Measurements from ENCODE around the gene PACS1. TPM values are rescaled to one million over a fixed set of nuclear protein-coding genes. Genes with fewer than 3 reads are reported as not detected.
A peak's percentile ranks its signal among the peaks of the same experiment; 100 is the strongest.
"Not testable (repeated sequence)": the region's sequence is repeated elsewhere in the genome, so short reads cannot be mapped to it uniquely, and the experiment has no call there.

Gene PACS1
- total RNA-seq, 1 experiment from 2014 or later, result 17.8 TPM

- DNase-seq (ENCODE audit: low read depth), result no peak
Observed at GRCh38 chr11:66271816-66272215, 201.7 kb downstream of the PACS1 start.

DNA sequence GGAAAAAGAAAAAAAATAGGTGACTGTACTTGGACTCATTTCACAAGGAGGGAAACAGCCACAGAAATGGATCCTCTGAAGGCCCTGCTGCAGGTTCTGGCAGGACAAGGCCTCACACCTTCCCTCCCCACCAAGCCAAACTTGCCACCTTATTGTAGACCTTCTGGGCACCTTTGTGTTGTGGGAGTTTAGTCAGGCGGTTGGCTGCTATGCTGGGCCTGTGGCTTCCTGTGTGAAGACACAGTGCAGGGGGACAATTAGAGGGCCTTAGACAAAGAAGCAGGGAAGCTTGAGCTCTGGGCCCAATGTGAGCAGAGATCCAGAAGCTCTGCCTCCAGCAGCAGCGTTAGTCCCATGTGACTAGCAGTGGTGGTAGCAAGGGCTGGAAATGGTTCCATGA, 202.5 kb downstream of the PACS1 start:
- no peak for DNase-seq (ENCODE audit: low read depth)

GRCh38 chr11:66274219-66274618, 204.1 kb downstream of the PACS1 start:
- no peak for DNase-seq (ENCODE audit: low read depth)

DNA sequence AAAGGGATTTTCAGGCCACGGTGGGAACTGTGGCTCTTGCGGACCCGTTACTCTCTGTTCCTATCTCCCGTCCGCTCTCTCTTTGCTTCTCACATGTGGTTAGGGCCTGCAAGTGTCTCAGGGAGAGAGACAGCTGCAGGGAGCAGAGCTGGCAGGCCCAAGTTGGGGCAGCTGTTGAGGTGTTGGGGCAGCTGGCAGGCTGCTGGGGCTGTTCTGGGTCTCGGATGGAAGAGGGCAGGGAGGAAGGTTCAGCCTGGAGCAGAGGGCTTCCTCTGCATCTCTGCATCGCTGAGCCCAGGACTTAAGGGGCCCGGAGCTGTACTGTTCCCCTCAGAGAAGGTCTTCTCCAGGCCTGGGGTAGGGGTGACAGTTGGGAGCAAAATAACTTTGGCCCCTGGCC, 205.3 kb downstream of the PACS1 start:
- no peak for DNase-seq (ENCODE audit: low read depth)

DNA sequence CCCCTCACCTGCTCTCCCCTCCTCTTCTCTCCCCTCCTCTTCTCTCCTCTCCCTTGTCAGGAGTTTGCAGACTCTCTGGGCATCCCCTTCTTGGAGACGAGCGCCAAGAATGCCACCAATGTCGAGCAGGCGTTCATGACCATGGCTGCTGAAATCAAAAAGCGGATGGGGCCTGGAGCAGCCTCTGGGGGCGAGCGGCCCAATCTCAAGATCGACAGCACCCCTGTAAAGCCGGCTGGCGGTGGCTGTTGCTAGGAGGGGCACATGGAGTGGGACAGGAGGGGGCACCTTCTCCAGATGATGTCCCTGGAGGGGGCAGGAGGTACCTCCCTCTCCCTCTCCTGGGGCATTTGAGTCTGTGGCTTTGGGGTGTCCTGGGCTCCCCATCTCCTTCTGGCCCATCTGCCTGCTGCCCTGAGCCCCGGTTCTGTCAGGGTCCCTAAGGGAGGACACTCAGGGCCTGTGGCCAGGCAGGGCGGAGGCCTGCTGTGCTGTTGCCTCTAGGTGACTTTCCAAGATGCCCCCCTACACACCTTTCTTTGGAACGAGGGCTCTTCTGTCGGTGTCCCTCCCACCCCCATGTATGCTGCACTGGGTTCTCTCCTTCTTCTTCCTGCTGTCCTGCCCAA, 206.0 kb downstream of the PACS1 start:
- DNase-seq (ENCODE audit: low read depth), result no peak

DNA sequence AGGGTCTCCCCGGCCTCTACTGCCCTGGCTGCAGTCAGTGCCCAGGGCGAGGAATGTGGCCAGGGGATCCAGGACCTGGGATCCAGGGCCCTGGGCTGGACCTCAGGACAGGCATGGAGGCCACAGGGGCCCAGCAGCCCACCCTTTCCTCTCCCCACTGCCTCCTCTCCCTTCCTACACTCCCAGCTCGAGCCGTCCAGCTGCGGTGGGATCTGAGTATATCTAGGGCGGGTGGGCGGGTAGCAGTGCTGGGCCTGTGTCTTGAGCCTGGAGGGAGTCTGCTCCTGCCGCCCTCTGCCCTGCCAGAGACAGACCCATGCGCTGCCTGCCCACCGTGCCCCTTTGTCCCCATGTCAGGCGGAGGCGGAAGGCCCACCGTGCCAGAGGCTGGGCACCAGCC, 206.5 kb downstream of the PACS1 start:
- DNase-seq (ENCODE audit: low read depth), result not testable (repeated sequence)

- DNase-seq (ENCODE audit: low read depth), result not testable (repeated sequence)
Observed at GRCh38 chr11:66277064-66277463, 207.0 kb downstream of the PACS1 start.

DNA sequence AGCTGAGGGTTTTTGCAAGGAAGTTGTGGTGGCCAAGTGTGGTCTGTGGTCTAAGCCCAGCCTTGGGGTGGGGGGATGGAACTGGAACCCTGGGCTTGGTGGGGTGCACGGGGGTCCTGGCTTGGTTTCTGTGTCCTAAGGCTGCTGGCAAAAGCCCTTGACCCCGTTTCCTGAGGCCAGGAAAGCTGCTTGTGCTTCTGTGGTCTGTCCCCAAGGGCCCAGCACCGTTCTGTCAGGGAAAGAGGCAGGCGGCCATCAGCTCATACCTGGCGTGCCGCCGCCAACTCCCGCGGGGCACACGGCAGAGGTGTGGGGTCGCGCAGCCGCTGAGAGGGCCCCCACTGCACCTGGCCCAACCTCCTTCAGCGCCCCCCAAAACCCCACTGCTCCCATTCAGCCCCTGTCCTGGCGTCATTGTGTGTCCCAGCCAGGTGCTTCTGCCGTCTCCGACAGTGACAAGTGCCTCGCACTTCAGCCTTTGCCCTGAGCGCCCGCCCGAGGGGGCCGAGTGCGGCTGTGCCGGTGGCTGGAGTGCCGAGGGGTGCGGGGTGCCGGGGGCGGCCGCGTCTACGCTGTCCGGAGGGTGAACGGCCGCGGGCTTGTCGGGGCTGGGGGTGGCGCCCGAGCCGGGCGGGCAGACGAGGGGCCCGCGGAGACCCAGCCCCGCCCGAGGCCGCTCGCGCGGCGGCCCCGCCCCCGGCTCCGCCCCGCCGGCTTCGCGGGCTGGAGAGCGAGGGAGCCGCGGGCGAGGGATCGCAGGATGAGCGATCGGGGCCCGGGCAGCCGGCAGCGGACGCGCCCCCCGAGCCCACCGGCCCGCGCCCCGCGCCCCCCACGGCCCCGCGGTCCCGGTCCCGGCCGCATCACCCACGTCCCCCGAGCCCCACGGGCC, 207.6 kb downstream of the PACS1 start, which contains the start of gene CNIH2:
TSS of gene CNIH2 (plus strand) at position 705 of the 892 bp plus-strand sequence. CDS start 282 bp downstream, outside the sequence.
- no peak for DNase-seq (ENCODE audit: low read depth)

DNA sequence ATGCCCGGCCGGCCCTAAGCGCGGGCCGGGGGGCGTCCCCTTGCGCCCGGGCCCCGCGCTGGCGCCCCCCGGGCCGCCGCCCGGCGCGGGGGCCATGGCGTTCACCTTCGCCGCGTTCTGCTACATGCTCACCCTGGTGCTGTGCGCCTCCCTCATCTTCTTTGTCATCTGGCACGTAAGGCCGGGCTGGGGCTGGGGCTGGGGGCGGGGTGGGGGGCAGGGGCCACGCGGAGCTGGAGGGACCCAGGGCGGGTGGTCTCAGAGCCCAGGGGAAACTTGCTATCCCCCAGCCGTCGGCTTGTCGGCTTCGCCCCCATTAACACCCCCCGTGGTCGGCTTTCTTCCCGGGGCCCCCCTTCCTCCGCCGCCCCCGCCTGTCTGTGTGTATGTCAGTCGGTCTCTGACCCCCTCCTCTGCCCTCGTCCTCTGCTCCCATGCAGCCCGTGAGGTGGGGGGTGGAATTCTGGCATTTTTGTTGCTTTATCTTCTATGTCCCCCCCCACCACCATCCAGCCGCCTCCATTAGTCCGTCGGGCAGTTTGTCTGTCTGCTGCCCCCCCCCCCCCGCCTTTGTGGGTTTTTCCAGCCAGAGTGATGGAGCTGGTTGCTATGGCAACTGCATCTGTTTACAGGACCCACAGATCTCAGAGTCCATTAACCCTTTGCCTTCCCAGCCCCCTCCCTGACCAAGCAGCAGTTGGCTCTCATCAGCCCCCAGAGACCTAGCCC, 208.5 kb downstream of the PACS1 start:
- no peak for DNase-seq (ENCODE audit: low read depth)

DNA sequence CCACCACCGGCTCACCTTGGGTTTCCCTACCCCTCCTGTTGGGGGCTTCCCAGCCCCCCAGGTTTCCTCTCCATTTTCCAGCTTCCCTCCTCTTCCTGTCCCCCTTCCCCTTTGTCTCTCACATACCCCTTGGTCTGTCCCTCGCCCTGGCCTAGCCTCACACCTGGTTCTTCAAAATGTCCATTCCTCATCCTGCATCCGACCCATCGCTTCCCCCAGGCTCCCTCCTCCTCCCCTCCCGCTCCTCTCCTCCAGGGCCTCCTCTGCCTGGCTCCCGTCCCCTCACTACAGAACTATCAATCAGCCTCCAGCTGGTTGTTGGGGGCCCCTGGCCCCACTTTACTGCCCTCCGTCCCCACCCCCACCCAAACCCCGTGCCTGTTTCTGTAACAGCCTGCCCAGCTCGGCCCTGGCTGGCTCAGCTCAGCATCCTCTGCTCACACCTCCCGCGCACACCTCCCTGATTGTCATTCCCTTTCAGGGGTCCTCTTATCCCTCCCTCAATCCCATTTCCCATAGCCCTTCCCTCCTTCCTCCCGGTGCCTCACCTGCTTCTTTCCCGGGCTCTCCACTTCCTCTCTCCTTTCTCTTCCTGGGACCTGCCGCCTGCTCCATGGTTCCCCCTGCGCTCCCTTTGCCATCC, 209.1 kb downstream of the PACS1 start:
- DNase-seq (ENCODE audit: low read depth), result no peak

GRCh38 chr11:66280428-66280827, 210.4 kb downstream of the PACS1 start:
- DNase-seq (ENCODE audit: low read depth), result no peak

GRCh38 chr11:66281001-66281400, 210.9 kb downstream of the PACS1 start:
- DNase-seq (ENCODE audit: low read depth), result peak; percentile 28

GRCh38 chr11:66281776-66282467, 211.8 kb downstream of the PACS1 start:
- no peak for DNase-seq (ENCODE audit: low read depth)

- DNase-seq (ENCODE audit: low read depth), result peak; percentile 92
Observed at GRCh38 chr11:66282468-66283455, 212.7 kb downstream of the PACS1 start.

GRCh38 chr11:66283461-66284105, 213.5 kb downstream of the PACS1 start:
- DNase-seq (ENCODE audit: low read depth), result no peak

- no peak for DNase-seq (ENCODE audit: low read depth)
Observed at GRCh38 chr11:66284526-66285078, 214.5 kb downstream of the PACS1 start.

DNA sequence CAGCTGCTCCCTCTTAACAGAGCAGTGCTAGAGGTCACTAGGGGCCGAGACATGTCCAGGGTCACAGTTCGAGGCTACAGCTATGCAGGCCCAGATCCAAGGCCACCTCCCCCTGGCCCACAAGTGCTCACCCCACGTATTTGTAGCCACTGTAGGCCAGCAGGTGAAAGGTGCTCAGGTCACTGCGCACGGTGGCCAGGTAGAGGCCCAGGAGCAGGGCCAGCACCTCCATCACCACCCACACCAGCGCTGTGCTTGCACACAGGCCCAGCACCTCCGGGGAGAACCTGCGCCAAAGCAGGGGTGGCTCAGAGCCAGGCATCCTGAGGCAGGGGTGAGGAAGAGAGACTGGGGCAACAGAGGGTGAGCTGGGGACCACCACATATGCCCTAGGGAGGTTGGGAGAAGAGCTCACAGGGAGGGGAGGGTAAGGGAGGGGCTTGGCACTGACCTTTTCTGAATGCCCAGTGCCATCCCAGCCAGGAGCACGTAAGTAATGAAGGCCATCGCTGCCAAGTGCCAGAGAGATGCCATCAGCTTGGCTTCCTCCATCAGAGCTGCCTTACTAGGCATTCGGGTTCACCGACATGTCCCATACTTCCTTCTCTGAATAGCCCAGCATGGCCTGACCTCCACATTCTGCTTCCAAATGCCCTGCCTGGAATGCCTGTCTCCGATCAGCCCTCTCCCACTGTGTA, 215.3 kb downstream of the PACS1 start:
- DNase-seq (ENCODE audit: low read depth), result no peak

- no peak for DNase-seq (ENCODE audit: low read depth)
Observed at GRCh38 chr11:66286699-66287098, 216.6 kb downstream of the PACS1 start.

Measured in HT1080 (cell line).